Measurements from ENCODE around the gene RHBDL3.
"Not testable (repeated sequence)": the region's sequence is repeated elsewhere in the genome, so short reads cannot be mapped to it uniquely, and the experiment has no call there.

Gene RHBDL3, protein sequence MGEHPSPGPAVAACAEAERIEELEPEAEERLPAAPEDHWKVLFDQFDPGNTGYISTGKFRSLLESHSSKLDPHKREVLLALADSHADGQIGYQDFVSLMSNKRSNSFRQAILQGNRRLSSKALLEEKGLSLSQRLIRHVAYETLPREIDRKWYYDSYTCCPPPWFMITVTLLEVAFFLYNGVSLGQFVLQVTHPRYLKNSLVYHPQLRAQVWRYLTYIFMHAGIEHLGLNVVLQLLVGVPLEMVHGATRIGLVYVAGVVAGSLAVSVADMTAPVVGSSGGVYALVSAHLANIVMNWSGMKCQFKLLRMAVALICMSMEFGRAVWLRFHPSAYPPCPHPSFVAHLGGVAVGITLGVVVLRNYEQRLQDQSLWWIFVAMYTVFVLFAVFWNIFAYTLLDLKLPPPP

DNA sequence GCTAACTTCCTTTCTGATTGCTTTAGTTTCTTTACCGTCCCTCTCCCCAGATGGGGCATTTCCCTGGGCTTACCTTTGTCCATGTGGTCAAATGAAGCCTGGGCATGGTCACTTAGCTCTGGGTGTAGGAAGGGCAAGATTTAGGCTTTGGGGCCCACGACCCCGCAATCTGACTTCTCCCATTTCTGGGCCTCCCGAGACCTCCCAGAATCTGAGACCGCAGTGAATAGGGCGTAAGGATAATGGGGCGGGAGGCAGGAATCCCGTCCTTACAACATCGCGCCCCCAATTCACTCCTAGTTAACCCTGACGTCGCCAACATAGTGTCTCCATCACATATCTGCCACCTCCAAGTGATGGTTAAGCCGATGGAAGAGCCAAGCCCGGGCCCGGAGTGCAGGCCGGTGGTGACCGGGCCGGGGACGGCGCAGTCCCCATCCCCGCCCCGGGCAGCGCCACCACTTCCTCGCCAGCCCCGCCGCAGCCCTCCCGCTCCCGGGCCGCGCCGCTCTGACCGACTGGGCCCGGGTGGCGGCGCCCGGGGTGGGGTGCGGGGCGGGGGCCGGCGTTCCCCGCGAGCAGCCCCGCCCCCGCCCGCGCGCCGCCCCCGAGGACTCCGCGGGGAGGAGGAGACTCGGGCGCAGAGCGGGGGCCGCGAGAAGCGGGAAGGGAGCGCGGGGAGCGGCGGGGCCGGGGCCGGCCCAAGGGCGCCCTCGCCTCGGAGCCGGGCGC, at the start of gene RHBDL3:
Gene RHBDL3 (plus strand): TSS at position 641 of the 732 bp plus-strand sequence. CDS start 358 bp downstream, outside the sequence.
- peak; percentile 47 for DNase-seq (ENCODE audit: low spot score)

DNA sequence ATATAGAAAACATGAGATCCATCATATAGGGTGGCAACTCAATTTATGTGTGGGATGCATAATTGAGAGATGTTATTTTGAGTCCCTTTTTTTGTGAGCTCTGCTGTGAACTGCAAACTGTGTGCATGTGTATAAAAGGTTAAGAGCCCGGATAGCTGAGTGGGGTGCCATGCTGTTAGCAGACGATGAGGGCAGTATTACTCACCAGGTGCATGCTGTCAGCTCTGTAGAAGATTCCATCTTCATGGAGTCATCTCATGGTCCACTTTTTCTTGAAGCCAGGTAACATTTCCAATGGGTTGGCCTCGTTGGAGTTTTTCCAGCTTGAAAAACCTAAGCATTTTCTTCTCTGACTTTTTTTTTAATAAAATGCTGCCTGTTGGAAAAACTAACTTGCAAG, 43.0 kb upstream of the RHBDL3 start:
- DNase-seq (ENCODE audit: low spot score) = no peak

DNA sequence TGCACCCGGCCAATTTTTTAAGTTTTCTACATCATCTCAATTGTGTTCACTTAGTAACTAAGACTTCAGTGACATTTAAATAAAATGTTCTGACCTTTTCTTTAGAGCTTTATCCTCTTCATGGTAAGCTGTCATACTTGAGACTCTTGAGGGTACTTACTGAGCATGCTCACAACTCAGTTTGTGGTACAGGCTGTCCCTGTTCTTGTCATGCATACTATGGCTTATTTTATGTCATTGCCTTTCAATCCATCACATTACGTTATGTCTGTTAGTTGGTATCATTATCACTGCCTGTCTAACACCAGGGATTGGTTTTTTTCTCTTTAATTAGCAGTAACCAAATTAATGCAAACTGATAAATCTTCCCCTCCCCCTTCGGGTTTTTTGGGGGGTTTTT, 41.9 kb upstream of the RHBDL3 start:
- DNase-seq (ENCODE audit: low spot score) = no peak

DNA sequence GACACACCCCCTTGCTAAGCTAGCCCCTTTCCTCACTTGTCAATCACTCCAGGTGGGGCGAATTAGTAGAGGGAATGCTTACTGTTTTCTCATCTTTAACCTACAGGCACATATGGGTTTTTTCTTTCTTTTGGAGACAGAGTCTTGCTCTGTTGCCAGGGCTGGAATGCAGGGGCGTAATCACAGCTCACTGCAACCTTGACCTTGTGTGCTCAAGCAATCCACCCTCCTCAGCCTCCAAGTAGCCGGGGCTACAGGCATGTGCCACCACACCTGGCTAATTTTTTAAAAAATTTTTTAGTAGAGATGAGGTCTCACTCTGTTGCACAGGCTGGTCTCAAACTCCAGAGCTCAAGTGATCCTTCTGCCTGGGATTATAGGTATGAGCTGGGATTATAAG, 38.7 kb upstream of the RHBDL3 start:
- DNase-seq (ENCODE audit: low spot score) = no peak

DNA sequence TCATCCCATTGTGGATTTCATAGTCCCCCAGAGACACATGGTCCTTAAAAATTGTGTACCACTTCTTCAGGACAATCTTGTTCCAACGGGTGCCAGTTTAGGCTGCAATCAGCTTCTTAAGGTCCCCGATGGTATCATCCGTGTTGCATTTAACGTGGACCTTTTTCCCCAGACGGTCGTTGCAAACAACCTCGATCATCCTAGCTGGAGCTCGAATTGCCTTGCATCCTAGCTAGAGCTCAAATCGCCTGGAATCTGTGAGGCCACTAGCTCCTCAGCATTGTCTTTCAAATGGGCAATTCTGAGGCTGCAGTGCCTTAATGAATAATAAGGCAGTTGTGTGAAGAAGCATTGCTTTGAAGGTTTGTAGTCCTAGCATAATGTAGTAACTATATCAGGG, 37.7 kb upstream of the RHBDL3 start:
- no peak for DNase-seq (ENCODE audit: low spot score)

DNA sequence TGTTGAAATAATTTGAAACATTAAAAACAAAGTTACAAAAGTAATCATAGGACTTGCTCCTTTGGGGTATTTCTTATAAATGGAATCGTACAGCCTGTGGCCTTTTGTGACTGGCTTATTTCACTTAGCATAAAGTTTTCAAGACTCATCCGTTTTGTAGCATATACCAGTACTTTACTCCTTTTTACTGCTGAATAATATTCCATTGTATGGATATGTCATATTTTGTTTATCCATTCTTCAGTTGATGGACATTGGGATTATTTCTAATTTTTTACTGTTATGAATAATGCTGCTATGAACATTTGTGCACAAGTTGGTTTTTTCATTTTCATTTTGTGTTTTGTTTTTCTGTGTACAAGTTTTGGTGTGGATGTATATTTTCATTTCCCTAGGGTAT, 30.0 kb upstream of the RHBDL3 start:
- DNase-seq (ENCODE audit: low spot score) = no peak

DNA sequence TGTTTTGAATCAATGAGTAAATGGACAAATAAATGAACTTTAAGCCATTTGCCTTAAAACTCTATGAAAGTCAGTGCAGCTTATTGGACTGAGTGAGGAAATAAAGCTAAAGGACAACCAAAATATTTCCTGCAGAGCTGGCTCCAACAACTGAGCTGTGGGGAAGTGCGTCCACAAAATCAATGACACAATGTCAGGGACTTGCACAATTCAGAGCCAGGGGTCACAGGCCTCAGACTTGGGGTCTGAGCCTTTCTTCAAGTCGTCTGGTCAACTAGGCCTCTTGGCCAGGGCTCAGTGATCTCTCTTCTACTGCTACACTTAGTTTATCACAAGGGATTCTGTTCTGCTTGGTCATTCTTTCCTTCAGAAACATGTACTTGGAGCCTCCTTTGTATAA, 26.2 kb upstream of the RHBDL3 start:
- no peak for DNase-seq (ENCODE audit: low spot score)

DNA sequence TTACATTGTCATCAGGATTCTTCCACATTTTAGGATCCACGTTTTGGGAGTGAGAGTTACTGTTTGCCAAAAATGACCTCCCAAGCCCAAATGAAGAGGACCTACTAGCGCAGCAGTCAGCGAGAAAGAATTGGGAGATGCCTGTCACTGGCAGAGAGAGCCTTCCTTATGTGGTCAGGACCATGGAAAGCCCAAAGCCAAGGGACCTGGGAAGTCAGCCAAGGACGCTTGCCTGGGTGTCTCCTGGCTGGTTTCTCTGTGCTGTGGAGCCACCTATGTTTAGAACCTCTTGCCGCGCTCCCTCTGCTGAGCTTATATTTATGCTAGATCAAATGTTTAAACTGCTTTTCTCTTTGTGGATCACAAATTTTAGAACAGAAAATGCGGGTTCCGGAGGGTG, 24.9 kb upstream of the RHBDL3 start:
- DNase-seq (ENCODE audit: low spot score) = no peak

DNA sequence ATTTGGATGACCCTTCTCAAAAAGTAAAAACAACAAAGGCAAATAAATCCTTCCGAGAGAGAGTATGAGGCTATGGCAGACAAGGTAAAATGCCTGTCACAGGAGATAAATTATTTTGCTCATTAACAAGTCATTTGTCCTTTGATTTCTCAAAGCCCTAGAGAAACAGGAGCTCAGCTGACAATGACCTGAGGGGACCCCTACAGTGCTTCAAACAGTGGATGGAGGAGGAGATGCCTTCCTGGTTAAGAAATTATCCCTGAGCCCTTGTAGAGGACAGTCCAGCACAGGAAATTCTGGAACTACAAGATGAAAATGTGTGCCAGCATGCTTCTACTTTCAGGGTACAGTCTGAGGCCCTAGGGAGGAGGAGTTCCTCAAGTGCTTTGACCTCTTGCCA, 24.0 kb upstream of the RHBDL3 start:
- no peak for DNase-seq (ENCODE audit: low spot score)

DNA sequence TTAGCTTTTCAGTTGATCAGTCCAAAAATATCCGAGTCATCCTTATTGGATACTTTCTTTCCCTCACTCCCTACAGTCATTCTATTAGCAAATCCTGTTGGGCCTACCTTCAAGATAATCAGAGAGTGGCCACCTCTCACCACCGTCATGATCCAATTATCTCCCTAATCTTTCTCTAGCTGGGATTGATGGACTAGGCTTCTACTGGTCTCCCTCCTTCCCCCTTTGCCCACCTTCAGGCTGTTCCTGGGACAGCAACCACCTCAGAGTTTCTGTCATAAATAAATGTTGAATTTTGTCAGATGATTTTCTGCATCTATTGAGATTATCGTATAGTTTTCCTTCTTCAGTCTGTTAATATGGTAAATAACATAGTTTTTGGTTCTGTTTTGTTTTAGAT, 16.2 kb upstream of the RHBDL3 start:
- no peak for DNase-seq (ENCODE audit: low spot score)

DNA sequence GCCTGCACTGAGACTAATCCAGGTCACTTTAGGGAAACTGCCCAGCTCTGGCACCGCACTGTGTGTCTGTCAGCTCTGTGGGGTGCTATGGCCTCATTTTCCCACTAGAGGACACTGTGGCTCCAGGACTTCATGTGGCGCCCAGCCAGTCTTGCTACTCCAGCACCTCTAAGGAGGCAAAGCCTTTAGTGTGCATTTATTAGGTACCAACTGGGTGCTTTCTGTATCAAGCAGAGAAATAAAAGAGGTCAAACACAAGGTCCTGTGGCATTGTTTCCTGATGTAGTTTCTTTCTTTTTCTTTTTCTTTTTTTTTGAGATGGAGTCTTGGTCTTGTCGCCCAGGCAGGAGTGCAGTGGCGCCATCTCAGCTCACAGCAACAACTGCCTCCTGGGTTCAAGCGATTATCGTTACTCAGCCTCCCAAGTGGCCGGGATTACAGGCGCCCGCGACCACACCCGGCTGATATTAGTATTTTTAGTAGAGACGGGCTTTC, 12.5 kb upstream of the RHBDL3 start:
- DNase-seq (ENCODE audit: low spot score) = peak; percentile 83

DNA sequence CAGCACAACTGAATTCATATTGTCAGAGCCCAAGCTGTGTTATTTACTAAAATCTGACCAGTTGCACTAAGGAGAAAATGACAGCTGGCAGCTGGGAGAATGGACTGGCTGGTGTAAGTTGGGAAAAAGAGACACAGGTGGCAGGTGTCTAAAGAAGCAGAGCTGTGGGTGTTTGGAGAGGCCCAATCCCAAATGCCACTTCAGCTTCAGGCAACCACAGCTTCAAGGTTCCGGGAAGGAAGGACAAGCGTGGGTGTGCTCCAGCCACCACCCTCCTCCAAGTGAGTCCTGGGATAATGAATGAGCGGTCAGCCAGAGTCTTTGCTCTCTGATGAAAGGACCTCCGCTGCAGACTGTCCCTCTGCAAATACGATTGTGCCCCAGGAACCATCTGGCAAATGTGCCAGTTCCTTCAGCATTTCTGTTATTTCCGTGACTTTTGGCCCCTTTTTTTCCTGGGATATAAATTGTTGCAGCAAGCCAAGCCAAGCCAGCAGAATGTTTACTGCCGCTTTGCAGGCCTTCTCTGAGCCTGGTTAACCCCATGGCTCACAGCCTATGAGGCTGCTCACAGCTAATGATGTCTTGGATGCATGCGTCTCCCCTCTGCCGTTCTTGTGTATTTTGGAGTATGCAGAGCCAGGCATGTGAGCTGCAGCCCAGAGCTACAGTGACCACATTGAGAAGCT, 9.5 kb upstream of the RHBDL3 start:
- no peak for DNase-seq (ENCODE audit: low spot score)

DNA sequence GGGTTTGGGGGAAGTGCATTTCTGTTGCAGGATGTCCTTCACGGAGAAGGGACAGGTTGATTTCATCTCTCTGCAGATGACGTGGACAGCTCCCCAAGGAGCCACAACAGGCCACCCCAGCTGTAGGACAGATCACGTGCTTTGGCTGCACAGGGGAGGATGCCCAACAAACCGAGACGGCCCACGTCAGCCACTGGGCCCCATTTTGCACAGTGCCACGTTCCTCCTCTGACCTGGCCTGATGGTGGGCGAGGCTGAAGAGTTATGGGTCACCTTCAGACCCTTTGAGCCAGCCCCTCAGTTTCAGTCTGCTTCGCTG, 9.0 kb upstream of the RHBDL3 start:
- no peak for DNase-seq (ENCODE audit: low spot score)

DNA sequence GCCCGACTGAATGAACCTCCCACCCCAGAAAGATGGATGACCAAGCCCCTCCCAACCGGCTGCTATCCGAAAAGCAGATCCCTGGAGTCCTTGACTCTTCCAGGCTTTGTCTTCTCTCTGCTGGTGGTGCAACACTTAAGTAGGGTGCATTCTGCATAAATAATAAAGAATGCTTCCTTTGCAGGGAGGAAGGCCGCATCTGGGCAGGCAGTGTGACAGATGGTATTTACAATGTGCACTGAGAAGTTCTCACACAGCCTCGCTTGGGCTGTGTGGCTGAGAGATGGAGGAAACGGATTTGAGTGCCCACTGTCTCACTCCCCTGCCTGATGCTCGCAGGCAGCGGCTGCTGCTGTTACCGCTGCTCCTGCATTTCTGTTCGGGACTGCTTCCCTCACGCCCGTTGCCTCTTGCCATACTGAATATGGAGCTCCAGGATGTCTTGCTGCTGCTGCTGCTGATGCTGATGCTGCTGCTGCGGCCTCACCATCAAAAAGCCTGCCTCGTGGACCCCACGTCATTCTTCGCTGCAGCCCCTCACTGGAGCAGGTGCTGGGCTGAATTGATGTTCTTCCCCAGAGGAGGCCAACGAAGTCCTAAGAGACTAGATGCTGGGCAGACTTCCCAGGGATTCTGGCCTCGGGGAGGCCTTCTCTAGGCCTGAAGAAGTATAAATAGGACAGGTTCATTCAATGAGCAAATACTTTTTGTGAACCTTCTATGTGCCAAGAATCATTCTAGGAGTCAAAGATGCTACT, 7.1 kb upstream of the RHBDL3 start:
- DNase-seq (ENCODE audit: low spot score) = no peak

DNA sequence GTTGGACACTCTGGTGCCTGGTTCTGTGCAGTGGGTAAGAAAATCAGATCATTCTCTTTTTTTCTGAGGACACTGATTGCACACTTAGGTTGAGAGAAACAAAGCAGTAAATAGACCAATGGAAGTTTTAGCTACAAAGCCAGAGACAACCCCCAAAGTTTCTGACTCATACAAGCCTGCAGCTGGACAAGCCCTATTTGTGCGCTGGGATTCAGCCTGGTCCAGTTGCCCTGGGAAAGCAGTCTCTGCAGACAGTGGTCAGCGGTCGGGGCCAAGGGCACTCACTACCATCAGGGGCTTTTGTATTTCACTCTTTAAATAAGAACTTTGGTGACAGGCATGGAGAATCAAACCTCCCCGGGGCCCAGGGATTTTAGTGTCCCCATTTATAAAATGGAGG, 6.0 kb upstream of the RHBDL3 start:
- DNase-seq (ENCODE audit: low spot score) = peak; percentile 69

DNA sequence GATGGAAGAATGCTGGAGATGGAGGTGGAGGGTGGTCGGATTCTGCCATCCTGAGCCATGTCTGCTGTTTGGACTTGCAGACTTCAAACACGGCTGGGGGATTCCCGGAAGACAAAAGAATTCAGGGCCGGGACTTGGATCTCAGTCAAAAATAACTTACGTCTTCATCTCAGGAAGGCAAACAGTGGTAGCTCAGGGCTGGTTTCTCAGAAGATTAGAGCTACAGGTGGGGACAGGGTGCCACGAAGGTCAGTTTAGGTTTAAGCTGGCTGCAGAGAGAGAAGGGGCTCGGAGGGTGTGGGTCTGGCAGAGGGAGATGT, 4.3 kb upstream of the RHBDL3 start:
- DNase-seq (ENCODE audit: low spot score) = no peak

DNA sequence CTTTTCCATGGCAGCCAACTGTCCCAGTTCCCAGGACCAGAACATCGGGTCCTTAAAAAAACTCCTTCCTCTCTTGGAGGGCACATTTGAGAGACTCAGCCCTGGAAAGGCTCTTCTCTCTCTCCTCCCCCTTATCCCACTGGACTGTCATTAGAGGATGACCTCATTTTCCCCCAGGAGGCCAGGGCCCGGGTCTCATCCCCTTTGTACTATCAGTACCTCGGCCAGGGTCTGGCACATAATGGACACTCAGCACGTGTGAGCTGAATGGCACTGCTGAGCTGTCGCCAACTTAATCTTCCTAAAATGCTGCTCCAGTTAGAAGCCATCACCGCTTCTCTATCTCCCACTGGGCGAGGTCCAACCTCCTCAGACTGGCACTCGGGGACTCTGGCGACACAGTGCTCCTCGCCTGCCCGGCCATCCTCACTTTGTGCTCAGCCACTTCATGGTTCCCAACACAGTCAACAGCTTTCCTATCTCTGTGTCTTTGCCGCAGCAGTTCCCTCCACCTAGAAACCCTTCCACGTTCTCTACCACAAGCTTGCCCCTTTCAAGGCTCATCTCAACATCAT, 3.6 kb upstream of the RHBDL3 start:
- DNase-seq (ENCODE audit: low spot score) = no peak

DNA sequence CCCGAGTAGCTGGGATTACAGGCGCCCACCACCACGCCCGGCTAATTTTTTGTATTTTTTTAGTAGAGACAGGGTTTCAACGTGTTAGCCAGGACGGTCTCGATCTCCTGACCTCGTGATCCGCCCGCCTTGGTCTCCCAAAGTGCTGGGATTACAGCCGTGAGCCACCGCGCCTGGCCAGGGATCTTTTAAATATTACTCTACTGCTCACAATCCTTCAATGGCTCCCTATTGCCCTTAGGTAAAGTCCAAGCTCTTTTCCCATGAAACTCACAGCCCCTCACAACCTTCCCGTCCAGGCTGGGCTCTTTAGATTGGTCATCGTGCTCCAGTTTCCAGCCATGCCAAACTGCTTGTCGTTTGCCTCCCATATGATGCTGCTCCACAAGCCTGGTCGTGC, 2.1 kb upstream of the RHBDL3 start:
- DNase-seq (ENCODE audit: low spot score) = not testable (repeated sequence)

DNA sequence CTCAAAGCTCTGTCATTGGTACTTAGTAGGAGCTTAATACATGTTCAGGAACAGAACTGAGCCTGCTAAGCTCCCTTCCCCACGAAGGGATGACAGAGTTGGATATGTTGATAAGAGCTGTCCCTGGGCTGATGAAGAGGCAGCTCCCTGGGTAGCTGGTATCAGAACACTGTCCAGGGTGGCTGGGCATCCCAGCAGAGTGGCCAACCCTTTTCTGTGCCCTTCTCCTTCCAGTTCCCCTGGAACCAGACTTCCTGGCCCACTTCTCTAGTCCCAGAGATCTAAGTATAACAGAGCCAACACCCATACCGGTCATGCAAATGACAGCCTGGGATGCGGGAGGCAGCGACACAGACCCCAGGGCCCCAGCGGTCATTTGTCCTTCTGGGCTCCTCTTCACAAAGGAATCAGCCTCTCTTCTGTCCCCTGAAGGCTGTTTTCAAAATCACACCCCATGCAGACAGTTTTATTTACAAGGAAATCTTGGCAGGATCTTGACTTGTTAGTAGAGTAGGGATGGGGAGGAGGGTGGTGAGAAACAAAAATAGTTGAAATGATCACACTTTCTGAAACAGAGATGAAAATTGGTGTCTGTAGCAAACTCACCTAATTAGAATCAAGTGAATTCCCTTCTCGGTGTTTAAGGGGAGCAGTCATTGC, 1.4 kb upstream of the RHBDL3 start:
- DNase-seq (ENCODE audit: low spot score) = peak; percentile 31

DNA sequence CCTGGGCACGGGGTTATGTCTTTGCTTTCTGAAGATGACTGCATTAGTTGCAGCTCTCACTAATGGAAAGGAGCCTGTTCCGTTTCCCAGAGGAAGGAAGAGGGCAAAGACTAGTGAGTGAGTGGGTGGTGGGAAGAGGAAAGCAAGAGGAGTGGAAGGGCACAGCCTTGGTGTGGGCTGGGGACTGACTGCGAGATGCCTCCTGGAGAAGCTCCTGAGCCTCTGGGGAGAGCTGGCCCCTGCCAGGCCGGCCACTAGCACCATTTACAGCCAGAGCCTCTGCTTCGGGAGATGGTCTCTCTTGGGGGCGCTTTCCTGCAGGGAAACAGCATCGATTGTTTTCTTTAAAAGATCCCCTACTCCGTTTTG, 825 bp upstream of the RHBDL3 start:
- no peak for DNase-seq (ENCODE audit: low spot score)

DNA sequence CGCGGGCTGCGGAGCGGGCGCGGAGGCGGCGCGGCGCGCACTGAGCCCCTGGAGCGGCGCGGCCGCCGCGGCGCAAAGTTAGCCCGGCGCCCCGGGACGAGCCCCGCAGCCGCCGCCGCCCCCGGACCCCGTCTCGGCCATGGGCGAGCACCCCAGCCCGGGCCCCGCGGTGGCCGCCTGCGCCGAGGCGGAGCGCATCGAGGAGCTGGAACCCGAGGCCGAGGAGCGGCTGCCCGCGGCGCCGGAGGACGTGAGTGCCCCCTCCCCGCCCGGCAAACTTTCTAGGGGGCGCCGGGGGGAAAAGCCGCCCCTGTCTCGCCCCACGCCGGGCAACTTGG, 388 bp downstream of the RHBDL3 start:
- DNase-seq (ENCODE audit: low spot score) = no peak
